HCEC 1CT (cell line): ENCODE measurements around the gene ABCA9.
"Not testable (repeated sequence)": the region's sequence is repeated elsewhere in the genome, so short reads cannot be mapped to it uniquely, and the experiment has no call there.

Source experiments
- DNase-seq: peaks from one replicate; pipeline ENCODE4 v3.0.0-alpha.2; 2017

Gene ABCA9

GRCh38 chr17:69060822-69061221 lies at the start of gene ABCA9:
Gene ABCA9 (minus strand): TSS chr17:69060927. CDS start chr17:69051126, 9,801 bp downstream.
- DNase-seq: no peak

GRCh38 chr17:69105907-69106730 lies 45.4 kb upstream of the ABCA9 start:
- DNase-seq: no peak

GRCh38 chr17:69103557-69104233 lies 43.0 kb upstream of the ABCA9 start:
- DNase-seq: no peak

- no peak for DNase-seq
Measured at GRCh38 chr17:69098625-69099024, 37.9 kb upstream of the ABCA9 start.

- DNase-seq: no peak
Measured at GRCh38 chr17:69096541-69096940, 35.8 kb upstream of the ABCA9 start.

- DNase-seq: no peak
Measured at GRCh38 chr17:69093995-69094394, 33.3 kb upstream of the ABCA9 start.

GRCh38 chr17:69093279-69093789 lies 32.6 kb upstream of the ABCA9 start:
- DNase-seq: no peak

GRCh38 chr17:69090365-69090764 lies 29.6 kb upstream of the ABCA9 start:
- peak; percentile 1 for DNase-seq

GRCh38 chr17:69088643-69089200 lies 28.0 kb upstream of the ABCA9 start:
- no peak for DNase-seq

GRCh38 chr17:69086641-69087040 lies 25.9 kb upstream of the ABCA9 start:
- DNase-seq: no peak

GRCh38 chr17:69084911-69085310 lies 24.2 kb upstream of the ABCA9 start:
- DNase-seq: no peak

- DNase-seq: no peak
Measured at GRCh38 chr17:69082696-69083095, 22.0 kb upstream of the ABCA9 start.

GRCh38 chr17:69078864-69079263 lies 18.1 kb upstream of the ABCA9 start:
- no peak for DNase-seq

- no peak for DNase-seq
Measured at GRCh38 chr17:69075823-69076222, 15.1 kb upstream of the ABCA9 start.

GRCh38 chr17:69073392-69073791 lies 12.7 kb upstream of the ABCA9 start:
- not testable (repeated sequence) for DNase-seq

GRCh38 chr17:69072803-69073256 lies 12.1 kb upstream of the ABCA9 start:
- not testable (repeated sequence) for DNase-seq

GRCh38 chr17:69071233-69071586 lies 10.5 kb upstream of the ABCA9 start:
- DNase-seq: not testable (repeated sequence)

- not testable (repeated sequence) for DNase-seq
Measured at GRCh38 chr17:69070378-69071232, 9.9 kb upstream of the ABCA9 start.

GRCh38 chr17:69069226-69069750 lies 8.6 kb upstream of the ABCA9 start:
- DNase-seq: no peak

- DNase-seq: peak; percentile 13
Measured at GRCh38 chr17:69067274-69068047, 6.7 kb upstream of the ABCA9 start.

GRCh38 chr17:69066482-69066881 lies 5.8 kb upstream of the ABCA9 start:
- DNase-seq: no peak

GRCh38 chr17:69065113-69065512 lies 4.4 kb upstream of the ABCA9 start:
- no peak for DNase-seq
